GM18502 (cell line): ENCODE measurements around the gene ZDHHC24.

Experiments used
- ATAC-seq: cut with Tn5 transposase; IDR thresholded peaks from one replicate; pipeline ENCODE4 v1.9.1; 2021; ENCODE audit warnings: mild to moderate bottlenecking; ENCODE audit not compliant: unreplicated experiment, poor library complexity

Gene ZDHHC24

DNA sequence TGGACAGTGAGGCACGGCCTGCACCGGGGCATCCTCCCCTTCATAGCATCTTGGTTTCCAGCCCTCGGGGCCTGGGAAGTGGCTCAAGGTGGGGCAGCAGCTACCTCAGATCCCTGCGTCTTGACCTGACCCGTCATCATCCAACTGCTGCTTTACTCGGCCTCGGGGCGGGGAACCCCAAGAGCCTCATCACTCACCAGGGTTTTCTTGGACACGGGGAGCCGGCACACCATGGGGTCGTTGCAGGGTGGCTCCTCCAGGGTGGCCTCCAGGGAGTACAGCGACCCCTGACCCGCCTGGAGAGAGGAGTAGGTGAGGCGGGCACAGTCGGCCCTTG is 21.9 kb upstream of the ZDHHC24 start:
- ATAC-seq = no peak

DNA sequence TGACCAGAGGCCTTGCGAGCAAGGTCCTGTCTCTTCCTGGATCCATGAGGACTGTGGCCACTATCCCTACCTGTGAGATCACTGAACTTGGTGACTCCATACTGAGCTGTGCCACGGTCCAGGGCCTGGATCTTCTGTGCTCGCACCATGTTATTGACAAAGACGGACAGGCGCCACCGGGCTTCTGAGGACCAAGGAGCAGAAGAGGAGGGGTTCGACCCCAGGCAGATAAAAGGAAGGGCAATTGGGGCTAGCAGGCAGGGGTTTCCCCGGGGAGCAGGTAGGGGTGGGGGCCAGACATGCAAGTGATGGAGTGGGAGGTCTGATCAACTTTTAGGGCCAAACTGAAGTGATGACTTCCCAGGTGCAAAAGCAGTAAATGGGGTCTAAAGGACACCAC is 20.4 kb upstream of the ZDHHC24 start:
- ATAC-seq = no peak

DNA sequence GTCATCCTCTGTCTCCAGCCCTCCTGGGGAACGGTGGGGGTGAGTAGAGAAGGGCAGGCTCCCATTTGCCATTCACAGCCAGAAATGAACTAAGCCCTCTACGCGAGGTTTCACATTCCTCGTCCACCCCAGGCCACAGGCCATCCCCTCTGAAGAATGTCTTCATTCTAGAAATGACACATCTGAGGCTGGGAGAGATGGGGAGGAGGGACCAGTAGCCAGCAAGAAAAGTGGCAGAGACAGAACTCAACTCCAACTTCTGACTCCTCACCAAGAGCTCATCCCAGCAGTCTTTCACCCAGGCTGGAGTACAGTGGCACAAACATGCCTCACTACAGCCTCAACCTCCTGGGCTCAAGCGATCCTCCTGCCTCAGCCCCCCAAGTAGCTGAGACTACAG is 19.1 kb upstream of the ZDHHC24 start:
- no peak for ATAC-seq

DNA sequence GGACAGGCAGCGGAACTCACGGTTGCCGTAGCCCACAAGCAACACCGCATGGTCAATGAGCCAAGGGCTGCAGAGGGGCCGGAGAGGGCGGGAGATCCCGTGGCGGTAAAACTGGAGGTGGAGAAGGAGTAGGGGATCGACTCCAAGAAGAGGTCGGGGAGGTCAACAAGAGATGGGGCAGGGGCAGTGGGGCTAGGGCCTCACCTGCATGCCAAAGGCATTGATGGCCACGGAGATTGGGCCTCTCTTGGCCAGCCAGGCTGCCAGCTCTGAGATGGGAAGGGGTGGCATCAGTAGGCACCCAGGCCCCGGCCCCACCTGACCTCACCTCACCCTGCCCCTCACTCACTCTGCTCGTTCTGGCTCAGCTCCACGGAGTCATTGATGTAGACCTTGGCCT is 18.7 kb upstream of the ZDHHC24 start:
- ATAC-seq = no peak

DNA sequence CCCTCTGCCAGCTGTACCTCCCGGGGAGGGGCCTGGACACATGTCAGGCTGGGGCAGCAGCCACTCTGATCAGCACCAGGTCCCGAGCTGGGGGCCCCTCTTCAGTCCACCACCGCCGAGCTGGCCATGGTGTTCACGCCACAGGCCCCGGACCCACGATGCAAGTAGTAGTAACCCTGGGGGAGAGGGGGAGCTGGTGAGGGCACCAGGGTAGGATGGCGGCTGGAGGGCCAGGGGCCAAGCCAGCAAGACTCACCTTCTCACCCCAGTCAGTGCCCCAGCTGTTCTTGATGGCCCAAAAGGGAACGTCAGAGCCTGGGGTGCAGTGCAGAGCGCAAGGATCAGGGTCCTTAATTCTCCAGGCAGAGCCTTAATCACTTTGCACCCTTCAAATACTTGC is 18.0 kb upstream of the ZDHHC24 start:
- no peak for ATAC-seq

DNA sequence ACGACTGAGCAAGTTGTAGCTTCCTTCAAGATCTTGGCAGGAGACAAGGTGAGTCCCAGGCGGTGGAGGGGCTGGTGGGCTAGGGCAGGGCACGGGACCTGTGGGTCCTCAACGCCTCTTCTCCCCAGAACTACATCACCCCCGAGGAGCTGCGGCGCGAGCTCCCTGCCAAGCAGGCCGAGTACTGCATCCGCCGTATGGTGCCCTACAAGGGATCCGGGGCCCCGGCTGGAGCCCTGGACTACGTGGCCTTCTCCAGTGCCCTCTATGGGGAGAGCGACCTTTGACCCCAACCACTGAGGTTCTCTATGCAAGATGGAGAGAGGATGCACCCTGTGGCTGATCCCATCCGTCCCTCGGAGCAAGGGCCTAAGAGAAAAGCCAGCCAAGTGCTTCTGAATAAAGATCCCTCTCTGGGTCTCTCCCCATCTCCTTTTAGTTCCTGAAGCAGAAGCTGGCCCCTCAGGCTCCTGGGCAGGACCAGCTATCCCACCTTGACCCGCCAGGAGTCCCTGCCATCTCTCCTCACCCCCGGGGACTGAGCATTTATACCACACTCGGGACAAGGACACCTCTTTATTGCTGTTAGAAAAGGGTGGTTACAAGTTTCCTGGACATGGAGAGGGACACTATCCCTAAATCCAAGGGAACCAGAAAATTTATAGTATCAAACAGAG is 17.2 kb upstream of the ZDHHC24 start:
- ATAC-seq = no peak

DNA sequence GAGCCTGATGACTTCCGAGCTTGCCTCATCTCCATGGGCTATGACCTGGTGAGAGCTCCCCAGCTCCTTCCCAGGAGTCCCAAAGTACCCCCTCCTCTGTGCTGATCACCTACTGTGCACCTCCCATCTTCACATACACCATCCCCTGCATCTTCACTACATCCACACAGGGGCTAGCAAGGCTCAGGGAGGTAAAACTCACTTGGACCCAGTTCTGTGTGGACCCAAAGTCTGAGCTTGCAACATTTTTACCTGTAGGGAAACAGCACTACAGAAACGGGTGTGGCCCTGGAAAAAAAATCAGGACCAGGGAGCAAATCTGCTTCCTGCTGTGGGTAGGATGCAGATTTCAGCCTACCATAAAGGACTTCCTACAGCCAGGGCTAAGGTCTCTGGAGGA is 16.4 kb upstream of the ZDHHC24 start:
- ATAC-seq = no peak

DNA sequence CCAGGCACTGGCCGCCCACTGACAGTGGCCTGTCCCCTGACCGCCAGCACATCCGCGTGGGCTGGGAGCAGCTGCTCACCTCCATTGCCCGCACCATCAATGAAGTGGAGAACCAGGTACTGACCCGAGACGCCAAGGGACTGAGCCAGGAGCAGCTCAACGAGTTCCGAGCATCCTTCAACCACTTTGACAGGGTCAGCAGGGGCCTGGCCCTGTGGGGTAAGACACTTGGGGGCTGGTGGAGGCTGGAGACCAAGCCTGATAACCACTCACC is 16.1 kb upstream of the ZDHHC24 start:
- no peak for ATAC-seq

DNA sequence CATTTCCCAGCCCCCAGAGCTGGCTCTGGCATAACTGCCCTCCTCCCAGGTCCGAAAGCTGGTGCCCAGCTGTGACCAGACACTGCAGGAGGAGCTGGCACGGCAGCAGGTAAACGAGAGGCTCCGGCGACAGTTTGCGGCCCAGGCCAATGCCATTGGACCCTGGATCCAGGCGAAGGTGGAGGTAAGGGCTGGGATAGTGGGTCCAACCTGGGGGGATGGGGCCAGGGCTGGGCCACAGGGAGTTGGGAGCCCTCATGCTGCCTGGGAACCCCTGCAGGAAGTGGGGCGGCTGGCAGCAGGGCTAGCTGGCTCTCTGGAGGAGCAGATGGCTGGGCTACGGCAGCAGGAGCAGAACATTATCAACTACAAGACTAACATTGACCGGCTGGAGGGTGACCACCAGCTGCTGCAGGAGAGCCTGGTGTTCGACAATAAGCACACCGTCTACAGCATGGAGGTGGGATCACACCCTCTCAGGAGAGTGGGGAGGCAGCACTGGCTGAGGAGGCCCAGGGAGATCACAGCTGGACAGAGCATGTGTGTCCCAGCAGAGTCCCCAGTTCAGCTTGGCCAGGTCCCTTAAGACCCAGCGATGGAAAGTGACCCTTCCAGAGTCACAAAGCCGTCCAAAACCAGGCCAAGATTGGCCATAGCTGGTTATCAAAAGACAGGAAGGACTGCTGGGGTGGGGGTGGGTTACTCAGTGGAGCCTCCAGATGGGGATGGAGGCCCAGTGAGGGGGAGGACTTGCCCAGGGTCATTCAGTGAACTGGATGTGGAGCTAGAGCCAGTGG is 15.5 kb upstream of the ZDHHC24 start:
- no peak for ATAC-seq

DNA sequence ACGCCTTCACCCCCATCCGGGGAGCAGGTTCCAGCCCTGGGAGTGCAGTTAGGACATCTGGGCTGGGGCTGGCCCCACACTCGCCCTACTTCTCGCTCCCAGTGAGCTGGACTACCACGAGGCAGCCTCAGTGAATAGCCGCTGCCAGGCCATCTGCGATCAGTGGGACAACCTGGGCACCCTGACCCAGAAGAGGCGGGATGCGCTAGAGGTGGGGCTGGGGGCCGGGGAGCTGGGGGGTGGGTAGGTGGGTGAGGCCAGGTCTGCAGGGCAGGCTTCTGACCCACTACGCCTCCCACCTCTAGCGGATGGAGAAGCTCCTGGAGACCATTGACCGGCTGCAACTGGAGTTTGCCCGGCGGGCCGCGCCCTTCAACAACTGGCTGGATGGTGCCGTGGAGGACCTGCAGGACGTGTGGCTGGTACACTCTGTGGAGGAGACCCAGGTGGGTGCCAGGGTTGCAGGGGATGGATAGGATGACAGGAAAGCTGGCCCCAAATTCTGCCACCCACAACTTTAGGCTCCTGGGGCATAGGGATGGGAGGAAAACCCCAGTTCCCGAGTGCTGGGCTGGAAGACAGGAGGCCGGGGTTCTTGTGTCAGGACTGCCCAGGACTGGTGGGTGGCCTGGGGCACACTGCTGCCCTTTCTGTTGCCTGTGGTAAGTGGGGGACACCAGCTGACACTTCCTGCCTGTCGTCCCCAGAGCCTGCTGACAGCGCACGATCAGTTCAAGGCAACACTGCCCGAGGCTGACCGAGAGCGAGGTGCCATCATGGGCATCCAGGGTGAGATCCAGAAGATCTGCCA is 14.2 kb upstream of the ZDHHC24 start:
- ATAC-seq = no peak

DNA sequence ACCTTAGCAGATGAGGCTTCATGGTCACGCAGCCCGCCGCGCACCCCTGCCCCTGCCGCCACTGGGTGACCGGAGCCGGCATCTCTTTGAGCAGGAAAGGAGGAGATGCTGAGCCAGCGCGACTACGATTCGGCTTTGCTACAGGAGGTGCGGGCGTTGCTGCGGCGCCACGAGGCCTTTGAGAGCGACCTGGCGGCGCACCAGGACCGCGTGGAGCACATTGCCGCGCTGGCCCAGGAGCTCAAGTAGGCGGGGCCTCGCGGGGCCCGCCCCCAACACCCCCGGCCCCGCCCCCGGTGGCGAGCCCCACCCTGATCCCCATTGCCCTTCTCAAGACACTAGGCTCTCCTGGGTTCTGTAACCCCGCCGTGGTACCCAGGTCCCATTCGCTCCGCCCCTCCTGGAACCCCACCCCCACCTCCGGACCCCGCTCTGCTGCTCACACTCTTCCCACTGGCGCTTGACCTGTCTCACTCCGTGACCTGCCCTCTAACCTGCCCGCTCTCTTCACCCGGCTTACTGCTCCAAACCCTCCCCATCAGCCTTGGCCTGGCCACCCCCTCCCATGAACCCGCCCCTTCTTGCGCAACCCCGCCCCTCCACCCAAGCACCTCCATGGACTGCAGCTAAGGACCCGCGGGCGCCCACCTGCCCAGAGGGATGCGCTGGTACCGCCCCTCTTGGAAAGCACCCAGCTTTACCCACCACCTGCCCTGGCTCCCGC is 13.5 kb upstream of the ZDHHC24 start:
- ATAC-seq = no peak

DNA sequence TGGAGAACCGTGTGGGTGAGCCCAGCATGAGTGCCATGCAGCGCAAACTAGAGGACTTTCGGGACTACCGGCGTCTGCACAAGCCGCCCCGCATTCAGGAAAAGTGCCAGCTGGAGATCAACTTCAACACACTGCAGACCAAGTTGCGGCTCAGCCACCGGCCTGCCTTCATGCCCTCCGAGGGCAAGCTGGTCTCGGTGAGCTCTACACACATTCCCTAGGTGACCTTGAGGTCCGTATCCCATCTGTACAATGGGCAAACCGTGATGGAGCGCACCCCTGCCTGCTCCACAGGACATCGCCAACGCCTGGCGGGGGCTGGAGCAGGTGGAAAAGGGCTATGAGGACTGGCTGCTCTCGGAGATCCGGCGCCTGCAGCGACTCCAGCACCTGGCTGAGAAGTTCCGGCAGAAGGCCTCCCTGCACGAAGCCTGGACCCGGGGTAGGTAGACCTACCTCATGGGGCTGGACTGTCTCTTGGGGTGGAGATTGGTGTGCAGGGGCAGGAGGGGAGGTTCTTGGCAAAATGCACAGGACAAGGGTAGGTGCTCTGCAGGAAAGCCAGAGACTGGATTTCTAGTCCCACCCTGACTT is 12.0 kb upstream of the ZDHHC24 start:
- no peak for ATAC-seq

DNA sequence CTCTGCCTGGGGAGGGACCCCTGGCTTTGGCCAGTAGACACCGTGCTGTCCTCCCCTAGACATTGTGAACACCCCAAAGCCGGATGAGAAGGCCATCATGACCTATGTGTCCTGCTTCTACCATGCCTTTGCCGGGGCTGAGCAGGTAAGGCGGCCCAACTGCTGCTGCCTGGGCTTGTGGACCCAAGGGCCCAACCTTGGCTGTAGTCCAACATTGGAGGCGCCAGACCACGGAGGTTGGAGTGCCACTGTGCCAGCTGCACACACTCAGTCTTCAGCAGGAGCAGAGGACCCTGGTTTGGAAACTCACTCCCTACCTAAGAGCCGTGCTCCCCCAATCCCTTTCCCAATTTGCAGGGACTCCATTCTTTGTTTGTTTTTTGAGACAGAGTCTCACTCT is 10.2 kb upstream of the ZDHHC24 start:
- ATAC-seq = no peak

DNA sequence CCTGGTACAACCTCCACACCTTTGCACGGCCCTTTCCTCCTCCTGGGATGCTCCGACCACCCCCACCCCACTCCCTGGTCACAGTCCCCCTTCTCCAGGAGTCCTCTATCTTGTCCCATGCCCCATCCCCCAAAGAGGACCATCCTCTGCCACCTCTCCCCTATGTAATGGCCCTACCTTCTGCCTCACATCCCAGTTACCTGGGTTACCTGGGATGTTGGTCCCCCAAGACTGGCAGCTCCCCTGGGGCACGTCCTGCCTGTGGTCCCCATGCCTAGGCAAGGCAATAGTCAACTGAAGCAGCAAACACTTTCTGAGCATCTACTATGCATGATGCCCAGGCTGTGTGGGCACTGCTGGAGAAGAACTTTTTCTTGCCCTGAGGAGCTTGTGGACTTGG is 9.6 kb upstream of the ZDHHC24 start:
- ATAC-seq = no peak

DNA sequence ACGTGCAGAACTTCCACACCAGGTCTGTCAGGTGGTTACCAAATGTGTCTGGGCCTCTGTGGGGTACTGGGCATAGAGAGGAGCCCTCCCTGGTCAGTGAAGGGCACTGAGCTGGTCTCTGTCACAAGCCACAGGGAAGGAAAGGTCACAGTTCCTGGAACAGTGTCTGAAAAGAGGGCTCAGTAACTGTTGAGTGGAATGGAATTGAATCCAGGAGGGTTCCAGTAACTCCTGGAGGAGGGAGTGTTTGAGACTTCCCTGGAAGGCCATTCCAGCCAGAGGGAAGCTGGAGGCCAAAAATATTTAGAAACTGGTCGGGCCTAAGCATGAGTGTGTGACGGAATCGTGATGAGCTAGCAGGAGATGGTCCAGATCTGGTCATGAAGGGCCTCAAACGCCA is 8.8 kb upstream of the ZDHHC24 start:
- ATAC-seq = no peak

DNA sequence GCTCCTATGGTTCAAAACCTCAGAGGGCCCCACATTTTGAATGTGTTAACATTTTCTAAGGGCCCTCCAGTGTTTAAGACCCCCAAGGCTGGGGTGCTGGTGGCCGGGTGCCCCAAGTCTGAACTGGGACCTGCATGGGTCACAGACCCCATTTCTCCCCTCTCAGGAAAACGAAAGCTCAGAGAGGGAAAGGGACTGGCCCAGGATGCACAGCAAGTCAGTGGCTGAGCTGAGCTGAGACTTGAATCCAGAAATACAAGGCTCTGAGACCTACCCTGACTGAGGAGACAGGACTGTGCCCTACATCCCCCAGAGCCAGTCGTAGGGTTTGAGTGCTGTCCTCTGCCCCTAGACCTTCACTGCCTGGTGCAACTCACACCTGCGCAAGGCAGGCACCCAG is 5.0 kb upstream of the ZDHHC24 start:
- ATAC-seq = no peak

DNA sequence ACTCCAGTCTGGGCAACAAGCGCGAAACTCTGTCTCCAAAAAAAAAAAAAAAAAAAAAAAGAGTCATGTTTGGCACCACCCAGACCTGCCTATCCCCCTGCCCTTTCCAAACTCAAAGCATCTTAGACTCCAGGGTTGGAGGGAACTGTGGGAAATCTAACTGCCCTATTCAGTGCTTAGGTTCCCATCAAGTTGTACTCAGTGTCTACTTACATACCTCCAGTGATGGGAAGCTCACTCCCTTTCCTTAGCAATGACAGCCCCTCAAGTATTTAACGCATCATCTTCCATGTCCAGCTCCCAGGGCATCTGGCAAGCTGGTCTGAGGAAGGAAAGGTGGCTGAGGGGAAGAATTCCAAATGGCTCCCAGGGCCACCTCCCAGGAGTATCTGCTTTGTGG is 3.8 kb upstream of the ZDHHC24 start:
- ATAC-seq = no peak

DNA sequence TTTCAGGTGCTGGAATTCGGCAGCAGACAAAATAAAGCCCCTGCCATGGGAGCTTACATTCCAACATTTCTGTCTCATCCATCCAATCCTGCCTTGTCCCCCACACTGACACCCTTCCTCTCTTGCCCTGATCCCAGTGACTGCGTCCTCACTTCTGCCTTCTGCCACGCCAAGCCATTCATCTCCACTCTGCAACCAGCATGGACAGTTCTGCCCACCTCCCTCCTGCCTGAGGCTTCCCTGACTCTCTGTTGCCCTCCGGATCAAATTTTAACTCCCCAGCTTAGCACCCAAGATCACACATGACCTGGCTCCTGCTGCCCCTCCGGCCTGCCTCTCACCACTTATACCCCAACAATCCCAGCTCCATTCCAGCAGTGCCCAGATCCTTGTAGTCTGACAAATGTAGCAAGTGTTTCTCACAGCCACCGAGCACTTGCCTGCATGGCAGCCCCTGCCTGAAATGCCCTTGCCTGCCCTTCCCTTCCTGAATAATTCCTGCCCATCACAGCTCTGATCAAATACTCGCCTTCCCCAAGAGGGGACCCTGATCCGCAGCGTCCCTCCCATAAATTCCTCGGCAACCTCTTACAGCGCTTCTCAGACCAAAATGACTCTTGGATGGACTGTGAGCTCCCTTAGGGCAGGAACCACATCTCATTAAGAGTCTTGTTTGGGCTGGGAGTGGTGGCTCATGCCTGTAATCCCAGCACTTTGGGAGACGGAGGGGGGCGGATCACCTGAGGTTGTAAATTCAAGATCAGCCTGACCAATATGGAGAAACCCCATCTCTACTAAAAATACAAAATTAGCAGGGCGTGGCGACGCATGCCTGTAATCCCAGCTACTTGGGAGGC is 3.2 kb upstream of the ZDHHC24 start:
- no peak for ATAC-seq

DNA sequence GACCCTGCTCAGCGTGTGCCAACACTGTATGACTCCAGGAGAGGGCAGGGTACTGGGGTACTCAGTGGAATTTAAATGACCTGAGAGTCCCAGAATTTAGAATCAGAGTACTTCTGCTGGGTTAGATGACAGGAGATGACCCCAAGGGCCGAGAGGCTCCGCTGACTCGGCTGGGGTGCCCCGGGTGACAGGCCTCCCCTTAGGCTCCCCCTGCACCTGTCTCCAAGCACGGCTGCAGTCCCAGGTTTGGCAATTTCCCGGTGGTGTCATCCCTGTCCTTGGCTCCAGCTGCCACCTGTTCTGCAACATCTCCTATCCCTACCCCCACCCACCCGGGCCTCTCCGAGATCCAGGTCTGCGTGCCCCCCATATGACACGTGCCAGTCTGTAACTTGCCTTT is 2.2 kb upstream of the ZDHHC24 start:
- no peak for ATAC-seq

DNA sequence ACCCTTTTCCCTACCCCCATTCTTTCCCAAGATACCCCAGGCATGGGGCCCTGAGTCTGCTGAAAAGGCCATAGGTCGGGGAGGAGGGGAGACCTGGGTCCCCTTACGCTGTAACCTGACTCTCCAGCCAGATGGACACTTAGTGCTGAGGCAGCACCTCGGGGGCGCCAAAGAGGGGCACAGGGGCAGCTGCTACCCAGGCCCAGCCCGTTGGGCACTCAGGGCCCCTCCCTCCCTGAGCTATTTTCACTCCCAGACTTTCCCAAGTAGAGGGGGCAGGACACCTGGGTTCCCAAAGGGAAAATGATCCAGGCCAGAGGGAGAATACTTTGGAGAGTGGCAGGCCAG is 1.8 kb upstream of the ZDHHC24 start:
- no peak for ATAC-seq
